ENCODE data around the gene LY86. TPM values are rescaled to one million over a fixed set of nuclear protein-coding genes. Genes with fewer than 3 reads are reported as not detected.

Gene LY86
- total and polyA plus RNA-seq, 7 donors = 0.18 to 1.3 (median 0.42) TPM

- WGBS, 3 donors = 89 to 94% (median 92%) methylated on average over 6 of the region's 6 CpGs
- Histone ChIP-seq H3K4me1 (no peaks in the 10 kb centered on the region), H3K9me3 (no peaks in the 10 kb centered on the region), H3K36me3 (ENCODE audit: insufficient read depth in 1 of 2, low read depth in 1 of 2) (no peaks in the 10 kb centered on the region), H3K4me3 (no peak overlapping the region), H3K27me3 (ENCODE audit: insufficient read depth in 3 of 3, low read length in 2 of 3) (peaks cover 0 to 2% (median 0%) of the 10 kb centered on the region in 3 donors), H3K27ac (no peak overlapping the region)
- DNase-seq (no peak), ATAC-seq (no peak)
- TF ChIP-seq CTCF (IDR thresholded peaks at IDR 0.05) = no peak
- intact Hi-C loops (cut with DNase I) = no loop called here
Observed at GRCh38 chr6:6633898-6634734, 45.6 kb downstream of the LY86 start.

GRCh38 chr6:6634735-6635075, 46.2 kb downstream of the LY86 start:
- 57 to 84% (median 75%) methylated on average over 1 of the region's 1 CpG for WGBS, 3 donors
- no peak for ATAC-seq
- no peaks in the 10 kb centered on the region for H3K9me3 ChIP-seq
- no peak overlapping the region for H3K27ac ChIP-seq
- intact Hi-C loops (cut with DNase I) = no loop called here
- H3K4me3 ChIP-seq = no peak overlapping the region
- H3K36me3 ChIP-seq (ENCODE audit: insufficient read depth in 1 of 2, low read depth in 1 of 2) = no peaks in the 10 kb centered on the region
- TF ChIP-seq CTCF (IDR thresholded peaks at IDR 0.05) = no peak
- H3K27me3 ChIP-seq (ENCODE audit: insufficient read depth in 3 of 3, low read length in 2 of 3) = peaks cover 0 to 2% (median 0%) of the 10 kb centered on the region in 3 donors
- H3K4me1 ChIP-seq = no peaks in the 10 kb centered on the region
- DNase-seq = no peak

GRCh38 chr6:6635291-6635690, 46.8 kb downstream of the LY86 start:
- TF ChIP-seq CTCF (IDR thresholded peaks at IDR 0.05) = no peak
- Histone ChIP-seq H3K9me3 (no peaks in the 10 kb centered on the region), H3K4me1 (no peaks in the 10 kb centered on the region), H3K4me3 (no peak overlapping the region), H3K27ac (no peak overlapping the region), H3K36me3 (ENCODE audit: insufficient read depth in 1 of 2, low read depth in 1 of 2) (no peaks in the 10 kb centered on the region), H3K27me3 (ENCODE audit: insufficient read depth in 3 of 3, low read length in 2 of 3) (peaks cover 0 to 2% (median 0%) of the 10 kb centered on the region in 3 donors)
- 90 to 96% (median 94%) methylated on average over 2 of the region's 2 CpGs for WGBS, 3 donors
- intact Hi-C loops (cut with DNase I) = no loop called here
- DNase-seq (no peak), ATAC-seq (no peak)

- peaks cover 0 to 2% (median 0%) of the 10 kb centered on the region in 3 donors for H3K27me3 ChIP-seq (ENCODE audit: insufficient read depth in 3 of 3, low read length in 2 of 3)
- H3K9me3 ChIP-seq = no peaks in the 10 kb centered on the region
- no peak for TF ChIP-seq CTCF (IDR thresholded peaks at IDR 0.05)
- H3K4me1 ChIP-seq = no peaks in the 10 kb centered on the region
- no peak for DNase-seq
- intact Hi-C loops (cut with DNase I) = no loop called here
- no peak overlapping the region for H3K27ac ChIP-seq
- H3K4me3 ChIP-seq = no peak overlapping the region
- ATAC-seq = no peak
- no peaks in the 10 kb centered on the region for H3K36me3 ChIP-seq (ENCODE audit: insufficient read depth in 1 of 2, low read depth in 1 of 2)
- 88 to 91% (median 91%) methylated on average over 3 of the region's 3 CpGs for WGBS, 3 donors
Observed at GRCh38 chr6:6635869-6636268, 47.3 kb downstream of the LY86 start.

- Histone ChIP-seq H3K36me3 (ENCODE audit: insufficient read depth in 1 of 2, low read depth in 1 of 2) (no peaks in the 10 kb centered on the region), H3K4me1 (no peaks in the 10 kb centered on the region), H3K4me3 (no peak overlapping the region), H3K27ac (no peak overlapping the region), H3K9me3 (no peaks in the 10 kb centered on the region), H3K27me3 (ENCODE audit: insufficient read depth in 3 of 3, low read length in 2 of 3) (peaks cover 0 to 3% (median 2%) of the 10 kb centered on the region in 3 donors)
- intact Hi-C loops (cut with DNase I) = no loop called here
- WGBS, 3 donors = 95 to 97% (median 96%) methylated on average over 4 of the region's 4 CpGs
- DNase-seq (no peak), ATAC-seq (no peak)
- no peak for TF ChIP-seq CTCF (IDR thresholded peaks at IDR 0.05)
Observed at GRCh38 chr6:6639572-6639971, 51.1 kb downstream of the LY86 start.

Measured in psoas muscle (tissue), 8 donors.